HG03064 (cell line): ENCODE results near the gene TRAPPC11.
"Not testable (repeated sequence)": the region's sequence is repeated elsewhere in the genome, so short reads cannot be mapped to it uniquely, and the experiment has no call there.

Source experiments
- ATAC-seq: cut with Tn5 transposase; IDR thresholded peaks from one replicate; pipeline ENCODE4 v1.9.1; 2021; ENCODE audit warnings: low read depth; ENCODE audit not compliant: unreplicated experiment

TRAPPC11 gene

DNA sequence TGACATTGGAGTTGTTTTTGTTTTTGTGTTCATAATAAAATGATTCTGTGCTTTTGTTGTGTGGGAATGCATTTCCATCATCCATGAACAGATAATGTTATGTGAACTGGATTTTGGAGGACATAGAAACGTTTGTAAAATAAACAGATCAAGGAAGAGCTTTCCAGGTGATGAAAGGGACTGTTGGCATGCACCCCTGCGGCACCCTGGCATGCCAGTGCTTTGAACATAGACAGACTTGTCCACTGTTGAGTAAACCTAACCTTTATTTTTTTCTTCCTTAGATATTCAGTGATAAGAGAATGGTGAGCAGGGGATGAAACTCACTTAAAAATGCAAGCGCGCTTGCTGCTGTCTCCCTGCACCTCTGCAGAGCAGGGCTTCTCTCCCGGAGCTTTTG is 59.8 kb downstream of the TRAPPC11 start:
- ATAC-seq, result no peak

DNA sequence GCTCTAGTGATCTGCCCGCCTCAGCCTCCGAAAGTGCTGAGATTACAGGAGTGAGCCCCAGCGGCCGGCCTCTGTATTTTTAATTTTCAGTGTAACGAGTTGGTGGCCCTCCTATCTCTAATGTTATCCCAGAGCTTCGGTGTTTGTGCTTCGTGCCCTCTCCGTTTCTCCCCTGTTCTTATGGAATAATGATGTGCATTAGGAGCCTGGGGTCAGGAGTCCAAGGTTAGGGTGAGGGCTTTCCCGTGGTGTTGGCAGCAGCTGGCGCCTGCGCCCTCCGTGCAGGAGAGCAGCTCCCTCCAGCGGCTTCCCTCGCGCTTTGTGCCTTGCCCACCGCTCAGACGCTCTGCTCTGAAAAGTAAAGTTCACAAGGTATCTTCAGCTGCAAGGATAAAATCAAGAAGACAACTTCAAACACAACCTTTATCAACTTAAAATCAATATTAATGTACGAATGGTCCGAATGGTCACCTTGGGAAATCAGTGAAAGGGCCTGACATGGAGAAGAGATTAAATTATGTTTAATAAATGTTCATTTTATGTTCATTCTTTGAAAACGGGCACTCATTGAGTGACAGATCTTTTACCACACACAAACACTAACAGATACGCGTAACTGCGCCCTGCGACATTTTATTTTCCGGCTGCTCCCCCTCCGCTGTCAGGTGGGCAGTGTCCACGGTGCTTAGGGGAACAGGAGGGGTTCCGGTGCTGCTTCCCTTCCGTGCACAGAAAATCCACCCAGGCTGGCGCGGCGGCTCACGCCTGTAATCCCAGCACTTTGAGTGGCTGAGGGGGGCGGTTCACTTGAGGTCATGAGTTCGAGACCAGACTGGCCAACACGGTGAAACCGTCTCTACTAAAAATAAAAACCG is 62.4 kb downstream of the TRAPPC11 start:
- no peak for ATAC-seq

DNA sequence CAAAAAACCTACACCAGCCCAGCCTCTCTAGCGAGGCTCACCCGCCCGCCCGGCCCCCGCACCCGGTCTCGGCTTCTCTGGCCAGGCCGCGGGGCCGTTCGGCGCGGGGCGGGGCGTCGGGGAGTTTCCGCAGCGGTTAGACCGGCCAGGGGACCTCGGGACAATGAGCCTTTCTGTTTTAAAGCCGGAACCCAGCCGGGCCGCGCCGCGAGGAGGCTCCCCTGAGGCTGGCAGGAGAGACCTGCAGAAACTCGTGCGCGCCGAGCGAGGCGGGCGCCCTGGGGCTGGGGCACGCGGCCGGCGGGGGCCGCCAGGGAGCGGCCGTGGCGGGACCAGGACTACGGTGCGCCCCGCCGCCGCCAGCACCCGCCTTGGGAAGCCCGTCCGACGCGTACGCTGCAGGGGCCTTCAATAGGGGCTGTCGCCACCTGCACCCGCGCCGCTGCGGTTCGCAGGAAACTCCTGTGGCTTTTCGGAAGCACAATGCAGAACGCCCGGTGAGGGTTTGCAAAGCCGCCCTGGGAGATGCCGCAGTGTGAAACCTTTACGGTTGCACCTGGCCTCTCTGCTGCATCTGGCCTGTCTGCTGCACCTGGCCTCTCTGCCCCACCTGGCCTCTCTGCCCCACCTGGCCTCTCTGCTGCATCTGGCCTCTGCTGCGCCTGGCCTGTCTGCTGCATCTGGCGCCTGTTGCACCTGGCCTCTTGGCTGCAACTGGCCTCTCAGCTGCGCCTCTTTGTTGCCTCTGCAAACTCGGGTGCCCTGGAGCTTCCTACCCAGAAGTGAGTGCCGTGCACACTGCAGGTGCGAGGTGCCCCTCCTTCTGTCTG is 63.9 kb downstream of the TRAPPC11 start:
- ATAC-seq, result peak; percentile 66

DNA sequence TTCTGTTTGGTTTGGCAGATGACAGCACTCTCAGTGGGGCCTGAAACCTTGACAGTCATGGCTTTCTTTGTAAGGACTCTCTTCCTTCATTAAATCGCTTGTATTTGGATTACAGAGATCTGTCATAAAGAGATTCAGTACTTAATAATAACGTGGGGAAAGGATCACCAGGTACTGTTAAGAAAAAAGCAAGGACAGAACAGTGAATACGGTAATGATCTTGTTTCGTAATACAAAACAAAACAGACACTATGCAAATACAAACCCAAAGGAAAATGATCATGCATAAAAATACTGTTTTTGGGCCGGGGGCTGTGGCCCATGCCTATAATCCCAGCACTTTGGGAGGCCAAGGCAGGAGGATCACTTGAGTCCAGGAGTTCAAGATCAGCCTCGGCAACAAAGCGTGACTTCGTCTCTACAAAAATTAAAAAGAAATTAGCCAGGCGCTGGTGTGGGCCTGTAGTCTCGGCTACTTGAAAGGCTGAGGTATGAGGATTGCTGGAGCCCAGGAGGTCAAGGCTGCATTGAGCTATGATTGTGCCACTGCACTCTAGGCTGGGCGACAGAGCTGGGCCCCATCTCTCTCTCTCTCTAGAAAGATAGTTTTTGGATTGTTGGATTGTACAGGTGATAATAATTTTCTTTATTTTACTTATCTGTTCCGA is 64.6 kb downstream of the TRAPPC11 start:
- no peak for ATAC-seq

DNA sequence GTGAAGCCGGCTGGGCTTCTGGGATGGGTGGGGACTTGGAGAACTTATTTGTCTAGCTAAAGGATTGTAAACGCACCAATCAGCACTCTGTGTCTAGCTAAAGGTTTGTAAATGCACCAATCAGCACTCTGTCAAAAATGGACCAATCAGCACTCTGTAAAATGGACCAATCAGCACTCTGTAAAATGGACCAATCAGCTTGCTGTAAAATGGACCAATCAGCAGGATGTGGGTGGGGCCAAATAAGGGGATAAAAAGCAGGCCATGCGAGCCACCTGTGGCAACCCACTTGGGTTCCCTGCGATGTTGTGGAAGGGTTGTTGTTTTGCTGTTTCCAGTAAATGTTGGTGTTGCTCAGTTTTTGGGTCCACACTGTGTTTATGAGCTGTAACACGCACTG is 66.5 kb downstream of the TRAPPC11 start:
- not testable (repeated sequence) for ATAC-seq

DNA sequence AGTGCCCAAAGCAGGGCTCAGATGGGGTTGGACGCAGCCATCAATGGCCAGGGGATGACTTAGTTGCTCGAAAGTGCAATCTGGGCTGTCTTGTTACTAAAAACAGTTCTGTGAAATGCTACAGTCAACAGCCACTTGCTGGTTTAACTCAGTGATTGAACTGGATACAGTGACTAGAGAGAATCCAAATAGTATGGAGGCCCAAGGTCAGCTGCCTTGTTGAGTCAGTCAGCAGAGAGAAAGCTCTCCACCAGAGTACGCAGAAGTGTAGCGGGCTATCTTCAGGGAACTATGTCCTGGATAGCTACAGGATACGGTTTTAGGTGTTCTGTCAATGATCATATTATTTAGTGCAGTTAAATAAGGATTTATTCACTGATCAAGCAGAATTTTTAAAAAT is 68.4 kb downstream of the TRAPPC11 start:
- no peak for ATAC-seq

DNA sequence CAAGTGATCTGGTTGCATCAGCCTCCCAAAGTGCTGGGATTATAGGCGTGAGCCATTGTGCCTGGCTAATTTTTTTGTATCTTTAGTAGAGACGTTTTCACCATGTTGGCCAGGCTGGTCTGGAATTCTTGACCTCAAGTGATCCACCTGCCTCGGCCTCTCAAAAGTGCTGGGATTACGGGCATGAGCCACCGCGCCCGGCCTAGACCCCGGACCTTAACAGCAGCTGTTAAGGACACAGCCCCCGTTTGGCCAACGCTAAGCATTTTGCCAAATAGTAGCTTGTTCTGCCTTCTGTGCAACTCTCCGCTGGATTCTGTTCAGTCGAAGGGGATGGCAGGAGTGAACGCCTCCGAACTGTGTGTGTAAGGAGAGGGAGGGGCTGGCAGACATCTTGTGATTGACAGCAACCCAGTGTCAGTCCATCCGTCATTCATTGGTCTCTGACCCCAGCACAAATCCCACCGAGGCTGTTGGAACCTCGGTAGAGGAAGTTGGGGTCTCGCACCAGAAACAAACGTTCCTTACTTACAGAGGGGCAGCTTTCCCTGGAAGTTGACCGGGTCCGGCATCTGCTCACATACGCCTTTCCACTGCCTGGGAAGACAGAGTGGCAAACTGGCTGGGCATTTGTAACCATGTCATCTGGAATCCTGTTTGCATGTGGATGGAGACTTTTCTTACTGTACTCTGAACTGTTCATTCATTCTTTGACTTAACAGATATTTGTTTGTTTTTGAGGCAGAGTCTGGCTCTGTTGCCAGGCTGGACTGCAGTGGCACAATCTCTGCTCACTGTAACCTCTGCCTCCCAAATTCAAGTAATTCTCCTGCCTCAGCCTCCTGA is 69.4 kb downstream of the TRAPPC11 start:
- ATAC-seq, result no peak

DNA sequence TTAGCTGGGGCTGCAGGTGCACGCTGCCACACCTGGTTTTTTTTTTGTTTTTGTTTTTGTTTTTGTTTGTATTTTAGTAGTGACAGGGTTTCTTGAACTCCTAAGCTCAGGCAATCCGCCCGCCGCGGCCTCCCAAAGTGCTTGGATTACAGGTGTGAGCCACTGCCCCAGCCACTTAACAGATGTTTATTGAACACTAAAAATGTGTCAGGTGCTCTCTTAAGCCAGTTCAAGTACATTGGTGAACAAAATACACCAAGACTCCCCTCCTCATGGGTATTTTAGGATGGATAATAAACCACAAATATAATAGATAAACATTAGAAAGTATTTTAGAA is 69.9 kb downstream of the TRAPPC11 start:
- no peak for ATAC-seq

DNA sequence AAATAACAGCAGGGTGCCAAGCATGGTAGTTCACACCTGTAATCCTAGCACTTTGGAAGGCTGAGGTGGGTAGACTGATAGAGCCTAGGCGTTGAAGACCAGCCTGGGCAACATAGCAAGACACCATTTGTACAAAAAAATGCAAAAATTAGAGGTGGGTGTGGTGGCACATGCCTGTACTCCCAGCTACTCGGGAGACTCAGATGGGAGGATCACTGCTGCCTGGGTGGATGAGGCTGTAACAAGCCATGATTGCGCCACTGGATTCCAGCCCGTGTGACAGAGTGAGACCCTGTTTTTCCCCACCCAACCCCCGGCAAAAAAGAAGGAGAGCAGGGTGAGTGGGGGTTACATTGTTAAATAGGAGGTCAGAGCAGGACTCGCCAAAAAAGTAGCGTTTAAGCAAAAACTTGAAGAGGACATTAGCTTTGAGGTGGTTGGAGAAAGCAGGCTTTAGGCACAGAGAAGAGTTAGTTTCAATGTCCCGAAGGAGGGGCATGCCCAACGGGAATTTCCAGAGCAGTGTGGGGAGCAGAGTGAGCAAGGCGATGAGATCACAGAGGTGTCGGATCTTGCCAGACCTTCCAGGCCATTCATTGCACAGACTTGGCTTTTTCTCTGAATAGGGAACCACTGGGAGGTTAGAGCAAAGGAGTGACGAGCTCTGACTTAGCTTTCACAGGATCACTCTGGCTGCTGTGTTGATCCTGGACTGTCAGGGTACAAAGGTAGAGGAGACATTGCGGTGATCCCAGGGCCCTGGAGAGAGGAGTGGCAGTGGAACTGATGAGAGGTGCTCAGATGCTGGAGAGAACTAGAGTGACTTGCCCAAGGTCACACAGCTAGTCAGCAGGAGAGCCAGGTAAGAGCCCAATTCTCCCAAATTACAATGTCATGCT is 70.6 kb downstream of the TRAPPC11 start:
- ATAC-seq, result no peak

DNA sequence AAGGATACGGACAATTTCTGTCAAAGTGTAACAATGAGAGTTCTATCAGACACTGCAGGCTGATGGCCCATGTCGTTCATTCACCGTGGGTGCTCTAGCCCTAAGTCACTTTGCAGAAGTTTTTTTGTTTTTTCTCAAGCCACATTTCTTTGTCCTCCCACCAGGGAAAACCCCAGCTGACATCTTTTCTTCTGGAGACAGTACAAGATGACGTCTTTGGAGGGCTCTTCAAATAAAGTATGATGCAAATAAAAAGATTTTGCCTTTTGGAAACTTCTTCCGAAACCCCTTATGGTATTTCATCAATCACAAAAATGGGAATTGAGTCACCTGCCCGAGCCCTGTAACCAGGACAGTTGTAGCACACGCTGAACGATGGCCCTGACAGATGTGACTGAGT is 73.2 kb downstream of the TRAPPC11 start:
- ATAC-seq, result no peak

DNA sequence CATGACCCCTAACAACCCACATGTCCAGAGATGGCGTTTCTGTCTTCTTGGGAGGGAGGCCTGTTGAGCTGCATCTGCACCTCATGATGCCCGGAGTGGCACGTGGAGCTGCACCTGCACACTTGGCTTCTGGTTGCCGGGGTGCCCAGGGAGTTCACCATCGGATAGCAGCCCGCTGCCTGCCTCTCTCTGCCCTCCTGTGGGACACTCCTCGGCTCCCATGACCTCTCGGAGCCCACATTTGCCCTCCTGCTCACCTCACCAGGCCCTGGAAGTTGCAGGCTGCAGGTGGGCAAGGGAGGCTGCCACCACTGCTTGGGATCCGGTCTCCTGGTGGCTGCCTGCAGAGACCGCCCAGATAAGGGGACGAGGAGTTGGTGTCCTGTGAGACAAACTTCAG is 74.1 kb downstream of the TRAPPC11 start:
- no peak for ATAC-seq

DNA sequence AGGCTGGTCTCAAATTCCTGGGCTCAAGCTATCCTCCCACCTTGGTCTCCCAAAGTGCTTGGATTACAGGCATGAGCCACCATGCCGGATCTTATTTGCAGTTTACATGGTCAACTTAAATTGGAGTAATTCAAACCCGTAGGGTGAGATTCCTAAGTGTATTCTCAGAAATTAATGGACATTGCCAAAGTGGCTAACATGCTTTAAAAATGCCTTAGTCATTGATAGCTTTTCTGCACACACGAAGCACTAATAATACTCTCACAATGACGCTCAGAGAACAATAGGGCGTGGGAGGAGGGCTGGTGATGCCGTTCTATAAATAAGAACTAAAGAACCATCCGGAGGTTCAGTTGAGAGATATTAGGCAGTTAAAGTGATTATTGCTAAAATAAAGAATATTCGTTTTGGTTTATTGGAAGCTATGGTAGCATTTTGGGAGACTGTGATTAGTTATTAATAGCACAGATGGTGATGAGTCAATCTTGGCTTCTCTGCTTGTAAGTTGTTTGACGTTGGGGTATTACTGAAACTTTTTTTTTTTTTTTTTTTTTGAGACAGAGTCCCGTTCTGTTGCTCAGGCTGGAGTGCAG is 79.1 kb downstream of the TRAPPC11 start:
- no peak for ATAC-seq

DNA sequence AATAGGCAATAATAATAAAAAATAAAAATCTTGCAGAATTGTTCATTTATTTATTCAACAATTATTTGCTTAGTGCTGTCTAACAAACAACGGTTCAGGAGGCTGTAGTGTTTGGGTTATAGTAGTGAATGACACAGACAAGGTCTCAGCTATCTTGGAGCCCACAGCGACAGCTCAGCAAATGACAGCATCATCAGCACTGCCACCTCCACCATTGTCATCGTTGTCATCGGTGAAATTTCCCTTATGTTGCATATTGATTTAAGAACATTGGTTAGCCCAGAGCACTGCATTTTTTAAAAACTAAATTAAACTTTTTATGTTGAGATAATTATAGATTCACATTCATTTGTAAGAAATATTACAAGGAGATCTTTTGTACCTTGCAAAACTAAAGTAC is 79.9 kb downstream of the TRAPPC11 start:
- ATAC-seq, result no peak

DNA sequence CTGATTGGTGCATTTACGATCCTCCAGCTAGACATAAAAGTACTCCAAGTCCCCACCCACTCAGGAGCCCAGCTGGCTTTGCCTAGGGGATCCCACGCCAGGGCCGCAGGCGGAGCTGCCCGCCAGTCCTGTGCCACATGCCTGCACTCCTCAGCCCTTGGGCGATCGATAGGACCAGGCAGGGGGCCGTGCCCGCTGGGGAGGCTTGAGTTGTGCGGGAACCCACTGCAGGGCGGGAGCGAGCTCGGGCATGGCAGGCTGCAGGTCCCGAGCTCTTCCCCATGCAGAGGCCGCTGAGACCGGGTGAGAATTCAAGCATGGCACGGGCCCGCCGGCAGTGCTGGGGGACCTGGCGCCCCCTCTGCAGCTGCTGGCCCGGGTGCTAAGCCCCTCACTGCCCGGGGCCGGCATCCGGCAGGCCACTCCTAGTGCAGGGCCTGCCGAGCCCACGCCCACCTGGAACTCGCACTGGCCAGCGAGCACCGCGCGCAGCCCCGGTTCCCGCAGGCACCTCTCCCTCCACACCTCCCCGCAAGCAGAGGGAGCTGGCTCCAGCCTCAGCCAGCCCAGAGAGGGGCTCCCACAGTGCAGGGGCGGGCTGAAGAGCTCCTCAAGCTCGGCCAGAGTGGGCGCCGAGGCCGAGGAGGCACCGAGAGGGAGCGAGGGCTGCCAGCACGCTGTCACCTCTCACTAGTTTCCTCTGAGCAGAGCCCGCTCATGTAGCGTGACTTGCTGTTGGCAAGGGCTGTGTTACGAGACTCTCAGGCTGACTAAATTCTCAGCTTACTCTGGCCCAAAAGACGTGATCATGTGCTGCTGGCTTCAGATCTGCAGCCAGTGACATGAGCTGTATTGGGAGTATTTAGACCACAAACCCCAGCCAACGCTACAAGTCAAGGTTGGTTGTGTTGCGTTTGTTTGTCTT is 87.5 kb downstream of the TRAPPC11 start:
- no peak for ATAC-seq

DNA sequence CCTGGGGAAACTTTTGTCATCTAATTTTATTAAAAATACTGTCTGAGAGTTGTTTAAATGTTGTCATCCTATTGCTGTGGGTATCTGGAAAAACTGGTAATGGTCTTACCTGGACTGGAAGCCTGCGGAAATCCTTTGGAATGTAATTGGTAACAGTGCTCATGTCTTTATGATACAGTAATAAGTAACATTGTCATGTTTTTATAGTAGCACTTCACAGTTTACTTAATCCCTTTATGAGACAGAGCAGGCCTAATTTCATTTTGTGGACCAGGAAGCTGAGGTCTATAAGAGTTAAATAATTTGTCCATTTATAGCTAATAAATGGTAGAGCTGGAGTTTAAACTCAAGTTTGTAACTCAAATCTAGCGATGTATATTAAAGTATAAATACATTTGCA is 88.3 kb downstream of the TRAPPC11 start:
- ATAC-seq, result no peak

DNA sequence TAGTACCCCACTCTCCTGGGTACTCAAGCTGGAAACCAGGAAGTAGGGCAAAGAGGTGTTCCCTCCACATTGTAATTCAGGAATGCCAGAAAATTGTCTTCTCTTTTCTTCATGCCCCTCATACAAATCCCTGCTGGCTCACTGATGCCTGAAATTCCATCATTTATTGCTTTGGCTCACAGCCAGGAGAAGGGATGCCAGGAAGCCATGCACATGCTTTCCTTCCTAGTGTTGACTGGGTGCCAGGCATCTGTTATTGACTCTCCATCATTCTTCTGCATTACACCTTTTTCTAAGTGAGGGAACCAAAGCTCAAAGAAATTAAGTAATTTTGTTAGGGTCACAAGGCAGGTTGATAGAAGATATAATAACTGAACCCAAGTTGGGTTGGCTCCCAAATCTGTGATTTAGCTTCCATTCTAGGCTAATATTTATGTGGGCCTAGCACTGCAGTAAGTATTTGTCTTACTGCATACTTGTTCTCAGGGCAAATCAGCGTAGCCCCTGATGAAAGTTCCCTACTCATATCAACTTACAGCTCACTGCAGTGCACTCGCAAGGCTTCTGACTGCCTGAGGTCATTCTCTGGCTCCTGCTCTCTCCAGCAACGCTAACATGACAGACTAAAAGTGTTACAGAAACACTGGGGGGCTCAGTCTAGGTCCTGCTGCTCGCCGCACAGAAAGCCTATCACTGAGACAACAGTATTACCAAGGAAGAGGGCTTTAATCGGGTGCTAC is 89.0 kb downstream of the TRAPPC11 start:
- ATAC-seq, result no peak

DNA sequence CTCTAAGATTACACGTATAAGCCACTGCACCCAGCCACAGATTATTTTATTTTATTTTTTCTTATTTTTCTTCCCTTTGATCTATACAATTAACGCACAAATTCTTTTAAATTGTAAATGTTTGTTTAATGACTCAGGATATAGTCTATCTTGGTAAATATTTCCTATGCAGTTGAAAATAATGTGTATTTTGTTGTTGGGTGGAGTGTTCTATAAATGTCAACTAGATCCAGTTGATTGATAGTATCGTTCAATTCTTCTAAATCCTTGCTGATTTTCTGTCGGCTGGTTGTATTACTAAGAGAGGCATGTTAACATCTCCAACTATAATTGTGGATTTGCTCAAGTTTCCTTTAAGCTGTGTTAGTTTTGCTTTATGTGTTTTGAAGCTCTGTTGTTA is 92.0 kb downstream of the TRAPPC11 start:
- no peak for ATAC-seq
